HL-60/S4 treated with retinoic acid at 250 ng/mL for 4 days and 3 days (cell line): ENCODE results near the gene PEAK3.
"Not testable (repeated sequence)": the region's sequence is repeated elsewhere in the genome, so short reads cannot be mapped to it uniquely, and the experiment has no call there.

Experiments
- in situ Hi-C: fragments of 300-500 bp; cut with MboI; formaldehyde crosslinking; loops from 2 replicates; pipeline ENCODE4 v1.7.0; 2022; ENCODE audit warnings: low sequenced_read_pairs

Gene PEAK3

GRCh38 chr19:2289714-2290435 is 7.9 kb upstream of the PEAK3 start:
- in situ Hi-C loops = no loop called here

DNA sequence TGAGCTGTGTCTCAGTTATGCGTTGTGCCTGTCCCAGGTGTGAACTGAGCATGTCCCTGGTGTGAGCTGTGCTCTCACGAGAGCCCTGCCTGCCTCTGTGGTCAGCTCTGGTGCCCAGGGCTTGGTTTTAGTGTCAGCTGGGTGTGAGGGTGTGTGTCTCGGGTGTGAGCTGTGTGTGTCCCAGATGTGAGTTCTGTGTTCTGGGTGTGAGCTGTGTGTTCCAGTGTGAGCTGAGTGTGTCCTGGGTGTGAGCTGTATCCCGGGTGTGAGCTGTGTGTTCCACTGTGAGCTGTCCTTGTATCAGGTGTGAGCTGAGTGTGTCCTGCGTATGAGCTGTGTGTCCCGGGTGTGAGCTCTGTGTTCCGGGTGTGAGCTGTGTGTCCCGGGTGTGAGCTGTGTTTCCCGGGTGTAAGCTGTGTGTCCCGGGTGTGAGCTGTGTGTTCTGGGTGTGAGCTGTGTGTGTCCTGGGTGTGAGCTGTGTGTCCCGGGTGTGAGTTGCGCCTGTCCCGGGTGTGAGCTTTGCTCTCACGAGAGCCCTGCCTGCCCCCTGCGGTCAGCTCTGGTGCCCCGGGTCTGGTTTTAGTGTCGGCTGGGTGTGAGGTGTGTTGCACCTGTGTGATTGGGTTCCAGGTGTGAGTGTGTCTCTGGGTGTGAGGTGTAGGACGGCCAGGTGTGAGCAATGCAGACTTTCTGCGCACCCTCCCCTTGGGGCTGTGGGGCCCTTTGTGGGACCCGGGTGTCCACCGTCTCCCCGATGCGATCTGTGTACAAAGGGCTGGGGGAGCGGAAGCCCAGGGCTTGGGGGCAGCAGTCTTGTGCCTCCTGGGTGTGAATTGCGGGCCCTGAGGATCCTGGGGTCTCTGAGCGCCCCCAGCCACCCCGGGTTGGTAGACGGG is 7.1 kb upstream of the PEAK3 start:
- in situ Hi-C loops = no loop called here

- in situ Hi-C loops = no loop called here
Observed at GRCh38 chr19:2288338-2288817, 6.4 kb upstream of the PEAK3 start.

- in situ Hi-C loops = no loop called here
Observed at GRCh38 chr19:2287585-2288337, 5.8 kb upstream of the PEAK3 start.

DNA sequence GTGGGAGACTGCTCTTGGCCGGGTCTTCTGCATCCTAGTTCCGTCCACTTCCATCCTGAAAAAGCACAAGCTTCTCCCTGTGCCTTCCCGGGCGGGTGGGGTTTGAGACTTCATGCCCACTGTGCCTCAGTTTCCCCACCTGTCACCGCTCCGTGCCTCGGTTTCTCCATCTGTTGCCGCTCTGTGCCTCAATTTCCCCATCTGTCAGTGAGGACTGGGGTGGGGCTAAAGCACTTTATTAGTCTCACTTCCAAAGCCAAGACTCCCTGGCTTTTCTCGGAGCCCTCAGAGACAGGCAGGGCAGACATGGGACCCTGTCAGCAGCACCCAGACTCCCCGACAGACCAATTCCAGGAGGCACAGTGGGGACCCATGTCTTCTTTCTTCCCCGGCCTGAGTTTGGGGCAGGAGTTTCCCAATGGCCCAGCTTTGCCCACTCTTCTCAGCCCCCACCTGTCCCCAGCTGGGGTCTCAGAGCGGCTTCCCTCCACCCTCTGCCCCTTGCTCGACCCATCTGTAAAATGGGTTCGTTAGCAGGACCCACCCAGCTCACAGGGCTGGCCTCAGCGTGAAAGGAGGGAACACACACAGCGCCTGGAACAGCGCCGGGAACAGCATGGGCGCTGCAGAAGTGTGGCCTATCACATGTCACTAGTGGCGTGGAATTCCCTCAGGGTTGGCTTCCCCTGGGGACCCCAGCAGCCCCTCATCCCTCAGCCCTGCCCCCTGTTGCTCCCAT is 4.6 kb upstream of the PEAK3 start:
- in situ Hi-C loops = no loop called here

- in situ Hi-C loops = no loop called here
Observed at GRCh38 chr19:2283835-2284507, 2.0 kb upstream of the PEAK3 start.

- in situ Hi-C loops = no loop called here
Observed at GRCh38 chr19:2282862-2283237, 875 bp upstream of the PEAK3 start.

- in situ Hi-C loops = not testable (repeated sequence)
Observed at GRCh38 chr19:2281265-2282061, 512 bp downstream of the PEAK3 start.

DNA sequence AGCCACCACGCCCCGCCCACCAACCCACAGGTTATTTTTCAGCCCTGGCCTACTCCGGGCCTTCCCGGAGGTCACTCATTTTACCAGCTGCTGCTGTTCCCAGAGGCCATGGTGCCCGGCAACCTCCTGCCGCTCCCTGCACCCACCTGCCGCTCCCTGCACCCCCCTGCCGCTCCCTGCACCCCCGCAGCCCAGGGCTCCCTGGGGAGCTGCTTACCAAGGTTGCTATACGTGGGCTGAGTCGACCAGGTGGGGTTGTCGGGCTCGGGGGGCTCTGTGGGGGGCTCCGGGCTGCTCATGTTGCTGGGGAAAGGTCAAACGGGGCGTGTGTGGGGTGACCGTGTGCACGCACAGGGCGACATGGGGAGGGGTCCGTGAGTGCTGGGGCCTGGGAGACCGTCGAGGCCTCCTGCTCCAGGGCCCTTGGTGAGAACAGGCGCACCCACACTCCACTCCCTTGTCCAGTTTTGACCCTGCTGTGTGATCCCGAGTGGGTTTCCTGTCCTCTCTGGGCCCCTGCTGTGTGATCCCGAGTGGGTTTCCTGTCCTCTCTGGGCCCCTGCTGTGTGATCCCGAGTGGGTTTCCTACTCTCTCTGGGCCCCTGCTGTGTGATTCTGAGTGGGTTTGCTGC is 1.2 kb downstream of the PEAK3 start:
- in situ Hi-C loops = no loop called here

GRCh38 chr19:2278459-2279158 is 3.4 kb downstream of the PEAK3 start:
- in situ Hi-C loops = no loop called here

DNA sequence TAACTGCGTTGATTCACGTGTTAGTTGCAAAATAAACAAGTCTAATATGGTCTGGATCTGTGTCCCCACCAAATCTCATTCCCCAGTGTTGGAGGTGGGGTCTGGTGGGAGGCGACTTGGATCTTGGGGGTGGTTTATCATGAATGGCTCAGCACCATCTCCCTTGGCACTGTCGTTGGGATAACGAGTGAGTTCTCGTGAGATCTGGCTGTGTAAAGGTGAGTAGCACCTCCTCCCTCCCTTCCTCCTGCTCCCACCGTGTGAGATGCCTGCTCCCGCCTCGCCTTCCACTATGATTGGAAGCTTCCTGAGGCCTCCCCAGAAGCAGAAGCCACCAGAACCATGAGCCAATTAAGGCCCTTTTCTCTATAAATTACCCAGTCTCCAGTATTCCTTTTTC is 4.8 kb downstream of the PEAK3 start:
- in situ Hi-C loops = no loop called here

DNA sequence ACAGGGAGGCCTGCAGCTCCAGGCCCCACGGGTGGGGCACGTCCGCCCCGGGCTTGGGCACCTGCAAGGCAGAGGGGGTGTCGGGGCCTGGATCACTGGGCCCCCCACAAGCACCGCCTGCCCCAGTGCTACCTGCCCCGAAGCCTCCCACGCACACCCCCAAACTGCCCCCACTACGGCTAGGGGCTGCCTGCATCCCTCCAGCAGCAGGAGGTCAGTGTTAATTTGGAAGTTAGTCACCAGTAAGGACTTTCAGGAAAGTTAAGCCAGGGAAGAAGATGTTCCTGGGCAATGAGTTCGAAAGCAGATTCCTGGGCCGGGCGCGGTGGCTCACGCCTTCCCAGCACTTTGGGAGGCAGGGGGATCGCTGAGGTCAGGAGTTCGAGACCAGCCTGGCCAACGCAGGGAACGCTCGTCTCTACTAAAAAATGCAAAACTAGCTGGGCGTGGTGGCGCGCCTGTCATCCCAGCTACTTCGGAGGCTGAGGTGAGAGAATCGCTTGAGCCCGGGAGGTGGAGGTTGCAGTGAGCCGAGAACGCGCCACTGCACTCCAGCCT is 5.5 kb downstream of the PEAK3 start:
- in situ Hi-C loops = no loop called here

GRCh38 chr19:2275588-2276428 is 6.2 kb downstream of the PEAK3 start:
- in situ Hi-C loops = no loop called here

DNA sequence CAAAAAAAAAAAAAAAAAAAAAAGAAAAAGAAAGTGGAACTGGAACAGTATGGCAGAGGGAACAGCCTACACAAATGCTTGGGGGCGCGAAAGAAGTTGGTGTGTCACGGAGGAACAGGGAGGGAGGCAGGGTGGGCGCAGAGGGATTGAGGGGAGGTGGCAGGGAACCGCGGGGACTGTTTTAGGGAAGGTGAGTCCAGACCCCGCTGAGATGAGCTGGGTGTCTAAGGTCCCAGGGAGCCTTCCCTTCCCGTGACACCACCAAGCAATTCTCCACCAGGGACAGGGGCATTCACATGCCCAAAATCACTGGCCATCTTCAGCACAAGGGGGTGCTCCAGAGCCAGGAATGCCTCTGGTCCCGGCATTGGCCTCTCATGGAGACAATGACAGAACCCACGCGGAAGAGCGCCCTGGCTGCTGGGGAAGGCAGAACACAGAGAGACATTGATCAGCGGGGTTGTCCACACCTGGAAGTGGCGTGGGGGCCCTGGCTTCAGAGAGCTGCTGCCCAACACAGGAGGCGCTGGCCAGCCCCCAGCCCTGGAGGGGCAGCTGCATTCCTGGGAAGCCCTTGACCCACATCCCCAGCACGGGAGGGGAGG is 6.9 kb downstream of the PEAK3 start:
- in situ Hi-C loops = no loop called here

- in situ Hi-C loops = no loop called here
Observed at GRCh38 chr19:2274185-2274711, 7.7 kb downstream of the PEAK3 start.
